Left lung (tissue), 14 donors: ENCODE data around the gene HEXD. TPM values are rescaled to one million over a fixed set of nuclear protein-coding genes. Genes with fewer than 3 reads are reported as not detected.

Source experiments
- ATAC-seq: fragments of 200-7000 bp; cut with Tn5 transposase; one replicate; pipeline ENCODE4 v1.9.1; 2020; ENCODE audit warnings: moderate library complexity
- DNase-seq, 4 donors: peaks; one replicate each; pipeline ENCODE4 v3.0.0-alpha.2; 2013 to 2020
- H3K27ac ChIP-seq, 2 donors: fragments of 200-600 bp; sonication (generic) in 1 of 2; one replicate each; pipeline versions ENCODE4 v1.5.0 to v1.8.0; 2020 to 2021
- H3K27me3 ChIP-seq, 2 donors: fragments of 200-600 bp; sonication (generic) in 1 of 2; one replicate each; pipeline versions ENCODE4 v1.5.0 to v1.8.0; 2020 to 2021
- H3K36me3 ChIP-seq, 2 donors: fragments of 200-600 bp; sonication (generic) in 1 of 2; one replicate each; pipeline versions ENCODE4 v1.5.0 to v1.8.0; 2020 to 2021
- H3K4me1 ChIP-seq, 2 donors: fragments of 200-600 bp; one replicate each; pipeline ENCODE4 v1.8.0; 2021
- H3K4me3 ChIP-seq, 2 donors: fragments of 200-600 bp; sonication (generic) in 1 of 2; one replicate each; pipeline versions ENCODE4 v1.5.0 to v1.8.0; 2020 to 2021; ENCODE audit warnings: mild to moderate bottlenecking in 1 of 2
- H3K9me3 ChIP-seq, 2 donors: fragments of 200-600 bp; sonication (generic) in 1 of 2; one replicate each; pipeline versions ENCODE4 v1.5.0 to v1.8.0; 2020 to 2021
- intact Hi-C, 2 donors: fragments of 100-400 bp; cut with DNase I; formaldehyde crosslinking; loops; one replicate each; pipeline versions ENCODE4 v1.11.2 to v1.14.2; 2022
- long read RNA-seq, 12 donors: library from polyadenylated mRNA in 2 of 12; unstranded in 2 of 12; transcript quantifications; one replicate each; pipeline ENCODE4 v2.0.0 and lab custom pipeline, GENCODE V29; 2019 to 2026
- polyA plus RNA-seq, 6 donors: library from polyadenylated mRNA; unstranded; fragments of 120-200 nt; gene quantifications; one replicate each; pipeline ENCODE4 v1.2.1, GENCODE V29; 2013; ENCODE audit not compliant: insufficient read length in 6 of 6
- total RNA-seq, 2 donors: library from RNA; stranded (reverse); fragmentation: NEBNext Ultra II Directional; extraction: Animal tissue kit (Norgen Biotek cat#: 25700); gene quantifications; one replicate each; pipeline ENCODE4 v1.2.1, GENCODE V29; 2021
- TF ChIP-seq, protein P1 (sequence below), 2 donors: fragments of 200-600 bp; sonication (generic) in 1 of 2; IDR thresholded peaks; one replicate each; pipeline versions ENCODE4 v1.5.0 to v1.8.0; 2021; ENCODE audit warnings: antibody characterized with exemption in 2 of 2
- donor health status: DM: no; HTN: yes; CAD: no.
- donor health status: DM: no; HTN: no; CAD: no.

HEXD gene
- total RNA-seq (10 to 100 TPM; 28.6 to 34.7 TPM), polyA plus RNA-seq (10 to 100 TPM; 31.1 to 48.3 (median 42.1) TPM)
- long read RNA-seq, donor 1, partial matches to known transcripts = 5 of 22 reads
- long read RNA-seq, donor 1, other reads (novel, unspliced or antisense) = 14 of 22 reads
- long read RNA-seq, donor 2, partial matches to known transcripts = 5 of 11 reads
- long read RNA-seq, donor 2, other reads (novel, unspliced or antisense) = 0 of 11 reads
- long read RNA-seq, donor 3, partial matches to known transcripts = 41 of 61 reads
- long read RNA-seq, donor 3, other reads (novel, unspliced or antisense) = 15 of 61 reads
- long read RNA-seq, donor 4, partial matches to known transcripts = 3 of 8 reads
- long read RNA-seq, donor 4, other reads (novel, unspliced or antisense) = 2 of 8 reads
- long read RNA-seq, donor 5, partial matches to known transcripts = 0 of 3 reads
- long read RNA-seq, donor 5, other reads (novel, unspliced or antisense) = 0 of 3 reads
- long read RNA-seq, donor 6, partial matches to known transcripts = 6 of 12 reads
- long read RNA-seq, donor 6, other reads (novel, unspliced or antisense) = 0 of 12 reads
- long read RNA-seq, donor 7, partial matches to known transcripts = 0 of 4 reads
- long read RNA-seq, donor 7, other reads (novel, unspliced or antisense) = 0 of 4 reads
- long read RNA-seq, donor 8, partial matches to known transcripts = 0 of 18 reads
- long read RNA-seq, donor 8, other reads (novel, unspliced or antisense) = 15 of 18 reads
- long read RNA-seq, donor 9 = 0 reads
- long read RNA-seq, donor 10, partial matches to known transcripts = 0 of 4 reads
- long read RNA-seq, donor 10, other reads (novel, unspliced or antisense) = 4 of 4 reads
- long read RNA-seq, donor 11 = 0 reads
- long read RNA-seq, donor 12, partial matches to known transcripts = 0 of 12 reads
- long read RNA-seq, donor 12, other reads (novel, unspliced or antisense) = 7 of 12 reads

DNA sequence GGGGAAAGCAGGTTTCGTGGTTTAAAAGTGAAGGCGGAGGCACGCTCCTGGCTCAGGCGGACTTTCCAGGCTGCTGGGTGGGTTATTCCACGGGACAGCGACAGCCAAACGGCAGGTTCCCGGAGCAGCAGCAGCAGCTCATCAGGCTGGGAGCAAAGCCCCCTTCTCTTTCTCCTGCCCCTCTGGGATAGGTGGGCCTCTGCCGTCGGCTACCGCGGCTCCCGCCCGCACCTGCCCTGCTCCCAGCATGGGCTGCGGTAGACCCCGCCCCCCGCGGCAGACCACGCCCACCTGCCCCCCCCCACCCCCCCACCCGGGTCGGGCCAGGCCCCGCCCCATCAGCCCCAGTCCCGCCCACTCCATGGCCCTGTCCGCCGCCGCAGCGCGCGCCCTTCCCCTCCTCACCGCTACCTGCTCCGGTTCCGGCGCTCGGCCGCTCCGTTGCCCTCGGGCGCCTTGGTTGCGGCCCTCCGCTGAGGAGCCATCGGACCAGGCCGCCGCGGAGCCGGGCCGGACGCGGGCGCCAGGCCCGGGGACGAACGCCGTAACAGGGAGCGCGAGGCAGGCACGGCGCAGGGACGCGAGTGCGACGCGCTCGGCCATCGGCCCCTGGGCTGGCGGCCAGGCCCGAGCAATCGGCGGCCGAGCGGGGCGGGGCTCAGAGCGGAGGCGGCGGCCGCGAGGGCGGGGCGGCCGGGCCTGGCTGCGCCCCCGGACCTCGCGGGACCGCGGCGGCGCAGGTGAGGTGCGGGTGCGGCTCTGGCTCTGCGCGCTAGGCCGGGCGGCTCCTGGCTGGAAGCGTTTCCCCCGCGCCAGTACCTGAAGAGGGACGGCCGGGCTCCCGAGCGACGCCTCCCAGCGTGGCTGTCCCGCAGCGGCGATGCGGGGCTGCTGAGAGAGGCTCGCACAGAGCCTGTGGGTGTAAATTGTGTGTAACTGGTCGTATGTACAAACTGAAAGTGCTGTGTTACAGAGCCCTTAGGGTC lies at the start of gene HEXD, which contains the start of gene OGFOD3:
HEXD (plus strand) TSS at position 347 of the 986 bp plus-strand sequence. CDS start 1,453 bp downstream, outside the sequence.
OGFOD3 (minus strand) TSS at position 586 of the 986 bp plus-strand sequence; CDS start at position 485, 101 bp downstream.
- H3K36me3 ChIP-seq = peaks cover 0 to 18% of the 10 kb centered on the region in 2 donors
- H3K27ac ChIP-seq = peak within 1 kb of the TSS; percentile 73 to 83
- H3K4me3 ChIP-seq = peak within 1 kb of the TSS; percentile 76 to 86
- peaks cover 8 to 31% of the 10 kb centered on the region in 2 donors for H3K4me1 ChIP-seq
- peak; percentile 95 for ATAC-seq
- no peaks in the 10 kb centered on the region for H3K9me3 ChIP-seq
- TF ChIP-seq, protein P1, sequence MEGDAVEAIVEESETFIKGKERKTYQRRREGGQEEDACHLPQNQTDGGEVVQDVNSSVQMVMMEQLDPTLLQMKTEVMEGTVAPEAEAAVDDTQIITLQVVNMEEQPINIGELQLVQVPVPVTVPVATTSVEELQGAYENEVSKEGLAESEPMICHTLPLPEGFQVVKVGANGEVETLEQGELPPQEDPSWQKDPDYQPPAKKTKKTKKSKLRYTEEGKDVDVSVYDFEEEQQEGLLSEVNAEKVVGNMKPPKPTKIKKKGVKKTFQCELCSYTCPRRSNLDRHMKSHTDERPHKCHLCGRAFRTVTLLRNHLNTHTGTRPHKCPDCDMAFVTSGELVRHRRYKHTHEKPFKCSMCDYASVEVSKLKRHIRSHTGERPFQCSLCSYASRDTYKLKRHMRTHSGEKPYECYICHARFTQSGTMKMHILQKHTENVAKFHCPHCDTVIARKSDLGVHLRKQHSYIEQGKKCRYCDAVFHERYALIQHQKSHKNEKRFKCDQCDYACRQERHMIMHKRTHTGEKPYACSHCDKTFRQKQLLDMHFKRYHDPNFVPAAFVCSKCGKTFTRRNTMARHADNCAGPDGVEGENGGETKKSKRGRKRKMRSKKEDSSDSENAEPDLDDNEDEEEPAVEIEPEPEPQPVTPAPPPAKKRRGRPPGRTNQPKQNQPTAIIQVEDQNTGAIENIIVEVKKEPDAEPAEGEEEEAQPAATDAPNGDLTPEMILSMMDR (IDR thresholded peaks at IDR 0.05) = no peak
- no peaks in the 10 kb centered on the region for H3K27me3 ChIP-seq
- peak; percentile 81 to 96 (median 90) for DNase-seq
- intact Hi-C loops = no loop called here

DNA sequence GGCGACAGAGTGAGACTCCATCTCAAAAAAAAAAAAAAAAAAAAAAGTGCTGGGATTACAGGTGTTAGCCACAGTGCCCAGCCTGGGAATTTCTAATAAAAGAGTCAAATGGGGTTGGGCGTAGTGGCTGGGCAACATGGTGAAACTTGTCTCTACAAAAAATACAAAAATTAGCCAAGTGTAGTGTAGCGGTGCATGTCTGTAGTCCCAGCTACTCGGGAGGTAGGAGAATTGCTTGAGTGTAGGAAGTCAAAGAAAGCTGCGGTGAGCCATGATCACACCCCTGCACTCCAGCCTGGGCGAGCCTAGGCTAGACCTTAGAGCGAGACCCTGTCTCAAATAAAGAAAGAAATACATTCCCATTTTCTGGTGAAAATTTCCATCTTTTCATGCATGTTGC lies 48.9 kb upstream of the HEXD start:
- no peak for ATAC-seq
- Histone ChIP-seq H3K9me3 (no peaks in the 10 kb centered on the region), H3K36me3 (no peaks in the 10 kb centered on the region), H3K4me1 (peaks cover 6 to 25% of the 10 kb centered on the region in 2 donors), H3K27ac (no peak overlapping the region), H3K4me3 (no peak overlapping the region), H3K27me3 (peaks cover 42 to 68% of the 10 kb centered on the region in 2 donors)
- TF ChIP-seq, protein P1 (IDR thresholded peaks at IDR 0.05) = no peak
- no peak for DNase-seq
- intact Hi-C loops = no loop called here

GRCh38 chr17:82370471-82371332 lies 47.4 kb upstream of the HEXD start:
- Histone ChIP-seq H3K27ac (no peak overlapping the region), H3K27me3 (peaks cover 56 to 83% of the 10 kb centered on the region in 2 donors), H3K36me3 (no peaks in the 10 kb centered on the region), H3K9me3 (no peaks in the 10 kb centered on the region), H3K4me1 (peaks cover 6 to 25% of the 10 kb centered on the region in 2 donors), H3K4me3 (peak overlapping the region in 1 of 2 donors; percentile 4)
- intact Hi-C loops = no loop called here
- TF ChIP-seq, protein P1 (IDR thresholded peaks at IDR 0.05) = no peak
- DNase-seq (peak in 1 of 4 donors; percentile 53), ATAC-seq (no peak)
